Mesodermal cell (in vitro differentiated cells): ENCODE results near the gene PARP1.

Experiments used
- H3K27ac ChIP-seq: 2 replicates; pipeline ENCODE4 v1.7.0; 2013; ENCODE audit warnings: mild to moderate bottlenecking, low read depth, low read length, moderate library complexity; ENCODE audit not compliant: severe bottlenecking
- H3K36me3 ChIP-seq: 2 replicates; pipeline ENCODE4 v1.7.1; 2013; ENCODE audit warnings: mild to moderate bottlenecking, low read length, moderate library complexity; ENCODE audit not compliant: control insufficient read depth, insufficient read depth
- H3K4me1 ChIP-seq: one replicate; pipeline ENCODE4 v1.7.1; 2013; ENCODE audit warnings: mild to moderate bottlenecking, low read length; ENCODE audit not compliant: insufficient read depth, control insufficient read depth, poor library complexity, severe bottlenecking
- H3K4me3 ChIP-seq: 2 replicates; pipeline ENCODE4 v1.7.0; 2013; ENCODE audit warnings: low read length, control low read depth, mild to moderate bottlenecking; ENCODE audit not compliant: insufficient read depth, poor library complexity, severe bottlenecking; ENCODE audit errors: extremely low read depth
- H3K9me3 ChIP-seq: 2 replicates; pipeline ENCODE4 v1.7.1; 2013; ENCODE audit warnings: mild to moderate bottlenecking, low read length, moderate library complexity; ENCODE audit not compliant: control insufficient read depth
- WGBS, 2 experiments: methylation state at CpG; one replicate each; pipeline ENCODE4 v1.1.5; 2013; ENCODE audit warnings: missing lambda C conversion rate in 2 of 2; ENCODE audit not compliant: insufficient coverage in 2 of 2; 5-methylcytosine and 5-hydroxymethylcytosine counted together

PARP1 gene

DNA sequence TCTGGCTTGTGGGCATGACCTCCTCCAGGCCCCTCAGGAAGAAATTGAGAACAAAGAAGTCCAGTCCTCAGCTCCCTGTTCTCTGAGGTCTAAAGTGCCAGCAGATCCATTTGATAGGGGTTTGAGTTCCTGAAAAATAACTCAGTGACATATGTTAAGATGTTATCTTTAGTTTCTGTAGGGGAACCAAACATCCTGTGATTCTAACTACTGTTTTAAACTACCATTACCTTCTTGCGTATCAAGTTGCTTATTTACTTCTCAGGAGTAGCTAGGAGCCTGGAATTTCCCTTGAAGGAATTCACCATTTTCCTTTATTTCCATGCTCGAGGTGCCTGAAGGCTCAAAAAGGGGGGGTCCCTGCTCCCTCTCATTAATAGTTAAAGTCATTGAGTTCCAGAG is 80.1 kb downstream of the PARP1 start:
- peak overlapping the region; percentile 87 for H3K27ac ChIP-seq
- H3K36me3 ChIP-seq: no peaks in the 10 kb centered on the region
- H3K4me3 ChIP-seq: no peak overlapping the region
- no peaks in the 10 kb centered on the region for H3K9me3 ChIP-seq
- 88% methylated on average over 1 of the region's 2 CpGs; no CpG with 5 or more reads in 1 of the 2 experiments for WGBS, 2 experiments
- H3K4me1 ChIP-seq: peaks cover 4% of the 10 kb centered on the region

DNA sequence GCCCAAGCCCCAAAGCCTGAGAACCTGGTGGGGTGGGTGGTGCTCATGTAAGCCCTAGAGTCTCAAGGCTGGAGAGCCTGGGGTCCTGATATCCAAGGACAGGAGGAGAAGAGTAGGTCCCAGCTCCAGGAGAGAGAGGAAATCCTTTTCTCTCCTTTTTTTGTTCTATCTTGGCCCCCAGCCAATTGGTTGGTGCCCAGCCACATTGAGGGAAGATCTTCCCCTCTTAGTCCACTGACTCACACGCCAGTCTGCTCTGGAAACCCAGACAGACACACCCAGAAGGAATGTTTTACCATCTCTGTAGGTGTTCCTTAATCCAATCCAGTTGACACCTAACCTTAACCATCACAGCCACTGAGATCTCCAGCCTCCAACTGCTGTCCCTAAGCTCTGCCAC is 82.7 kb downstream of the PARP1 start:
- Histone ChIP-seq H3K4me1 (peaks cover 4% of the 10 kb centered on the region), H3K9me3 (no peaks in the 10 kb centered on the region), H3K4me3 (no peak overlapping the region), H3K27ac (no peak overlapping the region), H3K36me3 (no peaks in the 10 kb centered on the region)
- 80 to 89% methylated on average over 1 of the region's 1 CpG for WGBS, 2 experiments

DNA sequence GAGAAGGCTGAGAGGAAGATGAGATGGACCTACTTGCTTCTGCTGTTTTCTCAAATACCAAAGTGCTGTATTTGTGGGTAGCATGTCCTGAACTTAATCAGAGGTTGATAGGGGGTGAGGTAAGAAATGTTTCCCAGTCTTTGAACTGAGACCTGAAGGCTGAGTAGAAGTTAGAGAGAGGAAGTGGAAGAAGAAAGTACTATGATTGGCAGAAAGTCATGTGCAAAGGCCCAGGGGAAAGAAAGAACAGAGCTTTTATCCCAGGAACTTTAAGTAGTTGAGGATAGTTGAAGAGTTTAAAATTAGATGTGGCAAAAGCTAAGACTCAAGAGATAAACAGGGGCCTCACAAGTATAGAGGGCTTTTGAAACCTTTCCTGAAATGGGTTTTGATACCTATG is 83.4 kb downstream of the PARP1 start:
- no peak overlapping the region for H3K27ac ChIP-seq
- H3K9me3 ChIP-seq: no peaks in the 10 kb centered on the region

DNA sequence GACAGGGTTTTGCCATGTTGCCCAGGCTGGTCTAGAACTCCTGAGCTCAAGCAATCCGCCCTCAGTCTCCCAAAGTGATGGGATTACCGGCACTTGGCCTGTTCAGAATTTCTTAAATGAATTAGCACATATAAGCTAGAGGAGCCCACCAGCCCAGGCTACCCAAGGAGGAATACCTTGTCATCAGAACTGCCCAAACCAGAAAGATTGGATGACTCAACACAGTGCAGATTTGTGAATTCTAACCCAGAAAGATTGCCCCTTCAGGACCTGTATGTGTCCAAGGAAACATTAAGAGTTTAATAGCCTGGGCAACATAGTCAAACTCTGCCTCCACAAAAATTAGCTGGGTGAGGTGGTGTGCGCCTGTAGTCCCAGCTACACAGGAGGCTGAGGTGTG is 84.9 kb downstream of the PARP1 start:
- no peak overlapping the region for H3K27ac ChIP-seq
- no peaks in the 10 kb centered on the region for H3K9me3 ChIP-seq
- no peaks in the 10 kb centered on the region for H3K36me3 ChIP-seq
- 100% methylated on average over 1 to 2 of the region's 3 CpGs for WGBS, 2 experiments
- H3K4me1 ChIP-seq: peaks cover 4% of the 10 kb centered on the region
- H3K4me3 ChIP-seq: no peak overlapping the region

More for the DNA sequence above, 83.4 kb downstream of the PARP1 start:
- Histone ChIP-seq H3K36me3 (no peaks in the 10 kb centered on the region), H3K4me3 (no peak overlapping the region), H3K4me1 (peaks cover 4% of the 10 kb centered on the region)

DNA sequence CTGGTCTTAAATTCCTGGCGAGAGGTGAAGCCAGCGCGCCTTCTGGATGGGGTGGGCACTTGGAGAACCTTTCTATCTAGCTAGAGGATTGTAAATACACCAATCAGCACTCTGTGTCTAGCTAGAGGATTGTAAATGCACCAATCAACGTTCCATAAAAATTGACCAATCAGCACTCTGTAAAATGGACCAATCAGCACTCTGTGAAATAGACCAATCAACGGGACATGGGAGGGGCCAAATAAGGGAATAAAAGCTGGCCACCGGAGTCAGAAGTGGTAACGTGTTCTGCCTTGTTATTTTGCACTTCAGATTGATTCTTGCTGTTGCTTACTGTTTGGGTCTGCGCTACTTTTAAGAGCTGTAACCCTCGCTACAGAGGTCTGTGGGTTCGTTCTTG is 87.0 kb downstream of the PARP1 start:
- 91 to 96% methylated on average over 6 to 7 of the region's 10 CpGs for WGBS, 2 experiments
- no peaks in the 10 kb centered on the region for H3K9me3 ChIP-seq
- H3K27ac ChIP-seq: no peak overlapping the region
- no peaks in the 10 kb centered on the region for H3K36me3 ChIP-seq
- H3K4me3 ChIP-seq: no peak overlapping the region
- H3K4me1 ChIP-seq: peaks cover 6% of the 10 kb centered on the region

DNA sequence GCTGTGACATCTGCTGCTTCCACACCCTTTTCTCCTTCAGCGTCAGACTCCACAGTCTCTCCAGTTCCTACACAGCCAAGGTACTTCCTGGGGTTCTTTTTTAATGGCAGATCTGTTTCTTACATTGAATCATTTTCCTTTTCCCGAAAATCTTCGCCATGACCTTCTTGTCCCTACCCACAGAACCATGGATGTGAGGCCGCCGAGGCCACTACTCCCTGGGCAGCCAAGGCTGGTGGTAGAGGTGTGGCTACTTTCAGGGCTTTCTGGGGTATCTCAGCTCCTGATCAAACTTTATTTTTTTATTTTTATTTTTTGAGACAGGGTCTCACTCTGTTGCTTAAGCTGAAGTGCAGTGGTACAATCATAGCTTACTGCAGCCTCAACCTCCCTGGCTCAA is 89.4 kb downstream of the PARP1 start:
- 100% methylated on average over 1 of the region's 5 CpGs for WGBS, 2 experiments
- Histone ChIP-seq H3K27ac (no peak overlapping the region), H3K4me1 (peaks cover 6% of the 10 kb centered on the region), H3K36me3 (no peaks in the 10 kb centered on the region), H3K9me3 (no peaks in the 10 kb centered on the region), H3K4me3 (no peak overlapping the region)

DNA sequence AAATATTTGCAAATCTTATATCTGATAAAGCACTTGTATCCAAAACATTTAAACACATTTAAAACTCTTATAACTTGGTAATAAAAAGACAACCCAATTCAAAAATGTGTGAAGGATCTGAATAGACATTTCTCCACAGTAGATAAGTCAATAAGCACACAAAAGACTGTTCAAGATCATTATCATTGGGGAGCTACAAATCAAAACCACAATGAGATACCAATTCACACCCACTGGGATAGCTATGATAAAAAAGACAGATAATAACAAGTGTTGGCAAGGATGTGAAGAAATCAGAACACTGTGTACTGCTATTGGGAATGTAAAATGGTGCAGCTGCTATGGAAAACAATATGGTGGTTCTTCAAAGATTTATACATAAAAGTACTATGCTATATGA is 93.8 kb downstream of the PARP1 start:
- Histone ChIP-seq H3K9me3 (no peaks in the 10 kb centered on the region), H3K36me3 (no peaks in the 10 kb centered on the region), H3K4me3 (no peak overlapping the region), H3K27ac (no peak overlapping the region), H3K4me1 (peaks cover 15% of the 10 kb centered on the region)

DNA sequence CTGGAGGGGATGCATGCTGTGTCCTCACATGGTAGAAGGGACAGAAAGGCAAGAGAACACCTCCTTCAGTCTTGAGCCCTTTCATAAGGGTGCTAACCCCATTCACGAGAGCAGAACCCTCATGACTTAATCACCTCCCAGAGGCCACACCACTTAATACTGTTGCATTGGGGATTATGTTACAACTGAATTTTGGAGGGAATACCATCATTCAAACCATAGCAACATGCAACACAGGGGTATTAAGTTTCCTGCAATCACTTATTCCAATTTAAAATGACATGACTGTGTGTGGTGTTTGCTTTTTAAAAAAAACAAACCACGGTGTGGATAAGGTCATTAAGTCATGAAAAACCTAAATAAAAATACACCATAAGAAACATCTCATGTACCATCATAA is 95.8 kb downstream of the PARP1 start:
- H3K27ac ChIP-seq: no peak overlapping the region
- no peak overlapping the region for H3K4me3 ChIP-seq
- peaks cover 18% of the 10 kb centered on the region for H3K4me1 ChIP-seq
- H3K36me3 ChIP-seq: no peaks in the 10 kb centered on the region
- no peaks in the 10 kb centered on the region for H3K9me3 ChIP-seq
- no CpG with 5 or more reads among the region's 2 CpGs for WGBS, 2 experiments

DNA sequence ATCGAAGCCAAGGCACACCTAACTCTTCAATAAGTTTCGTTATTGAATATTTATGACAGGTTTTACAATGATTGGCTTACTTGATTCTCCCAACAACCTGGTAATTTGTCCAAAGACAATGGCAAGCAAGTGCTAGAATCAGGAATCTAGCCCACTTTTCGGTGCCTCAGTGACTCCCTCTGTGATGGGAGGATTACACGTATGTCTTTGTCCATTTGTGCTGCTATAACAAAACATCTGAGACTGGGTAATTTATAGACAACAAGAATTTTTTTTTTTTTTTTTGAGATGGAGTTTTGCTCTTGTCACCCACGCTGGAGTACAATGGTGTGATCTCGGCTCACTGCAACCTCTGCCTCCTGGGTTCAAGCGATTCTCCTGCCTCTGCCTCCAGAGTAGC is 96.5 kb downstream of the PARP1 start:
- peaks cover 18% of the 10 kb centered on the region for H3K4me1 ChIP-seq
- H3K36me3 ChIP-seq: no peaks in the 10 kb centered on the region
- no peak overlapping the region for H3K4me3 ChIP-seq
- 91 to 98% methylated on average over 5 of the region's 7 CpGs for WGBS, 2 experiments
- no peaks in the 10 kb centered on the region for H3K9me3 ChIP-seq
- H3K27ac ChIP-seq: no peak overlapping the region
